T-helper 1 cell treated with Interleukin-12 subunit alpha and Interleukin-12 subunit beta and Interleukin-4 antibody, amounts not matched to agents 30 μg/mL and 1 μg/mL, for 36 hours (primary cell): ENCODE data around the gene TCF20.

Experiments used
- H3K27ac Mint-ChIP-seq: one replicate; pipeline ENCODE4 v1.8.0; 2021; ENCODE audit warnings: mild to moderate bottlenecking, mixed read lengths
- H3K27me3 Mint-ChIP-seq: one replicate; pipeline ENCODE4 v1.8.0; 2021; ENCODE audit warnings: low read depth, mixed read lengths
- H3K36me3 Mint-ChIP-seq: one replicate; pipeline ENCODE4 v1.8.0; 2021; ENCODE audit warnings: low read depth, mixed read lengths
- H3K4me1 Mint-ChIP-seq: one replicate; pipeline ENCODE4 v1.8.0; 2021; ENCODE audit warnings: low read depth, mixed read lengths
- H3K4me3 Mint-ChIP-seq: one replicate; pipeline ENCODE4 v1.8.0; 2021; ENCODE audit warnings: mild to moderate bottlenecking, moderate library complexity, mixed read lengths
- H3K9me3 Mint-ChIP-seq: one replicate; pipeline ENCODE4 v1.8.0; 2021; ENCODE audit warnings: mixed read lengths

TCF20 gene

DNA sequence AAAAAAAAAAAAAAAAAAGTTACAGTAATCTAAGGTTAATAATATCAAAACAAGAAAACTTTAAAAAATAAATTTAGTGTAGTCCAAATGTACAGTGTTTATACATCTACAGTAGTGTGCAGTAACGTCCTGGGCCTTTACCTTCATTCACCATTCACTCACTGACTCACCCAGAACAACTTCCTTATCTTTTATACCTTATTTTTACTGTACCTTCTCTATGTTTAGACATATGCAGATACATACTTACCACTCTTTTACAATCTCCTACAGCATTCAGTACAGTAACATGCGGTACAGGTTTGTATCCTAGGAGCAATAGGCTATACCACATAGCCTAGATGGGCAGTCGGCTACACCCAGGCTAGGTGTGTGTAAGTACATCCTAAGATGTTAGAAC is 38.5 kb downstream of the TCF20 start:
- Mint-ChIP-seq H3K27ac (no peak overlapping the region), H3K4me3 (no peak overlapping the region), H3K36me3 (peaks cover 5% of the 10 kb centered on the region)

DNA sequence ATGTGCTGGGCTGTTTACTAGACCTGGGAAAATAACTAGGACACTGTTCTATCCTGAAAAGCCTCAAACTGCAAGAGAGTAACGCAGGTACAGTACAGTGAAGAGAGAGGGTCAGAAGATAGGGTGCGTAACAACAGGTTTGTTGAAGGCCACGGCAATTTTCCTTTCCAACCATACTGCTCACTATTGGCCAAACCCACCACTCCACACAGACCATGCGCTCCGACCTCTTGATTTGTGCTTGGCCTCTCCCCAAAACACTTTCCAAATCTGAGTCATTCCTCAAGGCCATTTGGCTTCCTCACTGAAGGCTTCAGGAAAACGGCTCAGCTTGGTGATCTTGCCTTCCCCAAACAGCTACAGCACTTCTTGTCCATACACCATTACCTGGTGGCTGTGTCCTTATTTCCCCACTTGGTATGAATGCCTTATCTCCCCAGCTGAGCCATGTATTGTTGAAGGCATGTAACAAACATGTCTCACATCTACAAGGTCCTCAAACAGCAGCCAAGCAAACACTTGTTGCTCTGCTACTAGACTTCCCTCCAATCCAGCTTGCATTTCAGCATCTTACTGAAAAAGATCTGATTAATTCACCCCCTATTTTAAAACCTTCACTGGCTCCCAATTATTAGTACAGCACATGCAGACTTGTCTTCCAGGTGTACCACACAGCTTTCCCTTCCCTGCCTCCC is 40.9 kb downstream of the TCF20 start:
- Mint-ChIP-seq H3K36me3 (peaks cover 2% of the 10 kb centered on the region), H3K4me3 (no peak overlapping the region), H3K9me3 (no peaks in the 10 kb centered on the region), H3K4me1 (peaks cover 20% of the 10 kb centered on the region), H3K27me3 (no peaks in the 10 kb centered on the region), H3K27ac (no peak overlapping the region)

More for the DNA sequence above, 38.5 kb downstream of the TCF20 start:
- Mint-ChIP-seq H3K9me3 (no peaks in the 10 kb centered on the region), H3K4me1 (peaks cover 28% of the 10 kb centered on the region), H3K27me3 (no peaks in the 10 kb centered on the region)

- peaks cover 19% of the 10 kb centered on the region for H3K4me1 Mint-ChIP-seq
- no peaks in the 10 kb centered on the region for H3K9me3 Mint-ChIP-seq
- no peak overlapping the region for H3K27ac Mint-ChIP-seq
- H3K4me3 Mint-ChIP-seq, result no peak overlapping the region
- H3K27me3 Mint-ChIP-seq, result no peaks in the 10 kb centered on the region
- H3K36me3 Mint-ChIP-seq, result peaks cover 2% of the 10 kb centered on the region
Observed at GRCh38 chr22:42228483-42228882, 42.0 kb downstream of the TCF20 start.

- peaks cover 23% of the 10 kb centered on the region for H3K4me1 Mint-ChIP-seq
- H3K27ac Mint-ChIP-seq, result no peak overlapping the region
- no peaks in the 10 kb centered on the region for H3K27me3 Mint-ChIP-seq
- H3K36me3 Mint-ChIP-seq, result peaks cover 2% of the 10 kb centered on the region
- no peaks in the 10 kb centered on the region for H3K9me3 Mint-ChIP-seq
- no peak overlapping the region for H3K4me3 Mint-ChIP-seq
Observed at GRCh38 chr22:42227435-42227834, 43.0 kb downstream of the TCF20 start.

DNA sequence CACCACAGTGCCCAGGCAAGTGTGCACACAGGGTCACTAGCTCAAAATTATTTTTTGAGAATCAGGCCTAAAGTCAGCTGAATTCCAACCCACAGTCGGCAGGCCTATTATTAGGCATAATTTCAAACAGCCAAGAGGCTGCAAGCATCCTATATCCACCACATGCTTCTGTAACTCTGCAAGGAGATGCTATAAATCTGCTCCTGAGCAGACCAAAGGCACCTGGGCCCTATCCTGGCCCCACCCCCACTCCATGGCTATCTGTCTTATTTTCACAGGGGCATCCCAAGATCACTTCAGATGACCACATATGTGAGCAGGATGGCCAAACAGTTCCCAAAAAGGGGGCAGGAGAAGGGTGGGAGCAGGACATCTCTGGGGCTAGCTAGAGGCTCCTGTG is 44.6 kb downstream of the TCF20 start:
- Mint-ChIP-seq H3K27me3 (no peaks in the 10 kb centered on the region), H3K9me3 (no peaks in the 10 kb centered on the region), H3K27ac (no peak overlapping the region), H3K4me3 (no peak overlapping the region), H3K36me3 (peaks cover 4% of the 10 kb centered on the region), H3K4me1 (peaks cover 27% of the 10 kb centered on the region)

DNA sequence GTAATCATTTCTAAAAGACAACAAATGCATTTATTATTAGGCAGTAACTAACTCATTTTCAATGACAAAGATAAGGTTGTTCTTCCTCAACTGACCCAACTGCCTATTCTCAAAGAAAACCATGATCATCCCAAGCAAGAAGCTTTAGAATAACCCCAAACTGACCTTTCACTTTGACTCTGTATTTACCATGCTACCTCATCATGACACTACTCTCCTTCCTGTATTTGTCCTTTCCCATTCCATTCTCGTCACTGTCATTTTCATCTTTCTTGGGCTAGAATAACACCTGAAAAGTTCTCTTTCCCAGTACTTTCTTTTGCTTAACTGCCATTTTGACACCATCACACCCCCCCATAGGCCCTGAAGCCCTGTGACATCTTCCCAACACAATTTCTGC is 48.3 kb downstream of the TCF20 start:
- peaks cover 3% of the 10 kb centered on the region for H3K36me3 Mint-ChIP-seq
- no peak overlapping the region for H3K4me3 Mint-ChIP-seq
- H3K27me3 Mint-ChIP-seq, result no peaks in the 10 kb centered on the region
- H3K4me1 Mint-ChIP-seq, result peaks cover 35% of the 10 kb centered on the region
- H3K27ac Mint-ChIP-seq, result no peak overlapping the region
- H3K9me3 Mint-ChIP-seq, result no peaks in the 10 kb centered on the region
